Measurements from ENCODE around the gene ATP7B.

DNA sequence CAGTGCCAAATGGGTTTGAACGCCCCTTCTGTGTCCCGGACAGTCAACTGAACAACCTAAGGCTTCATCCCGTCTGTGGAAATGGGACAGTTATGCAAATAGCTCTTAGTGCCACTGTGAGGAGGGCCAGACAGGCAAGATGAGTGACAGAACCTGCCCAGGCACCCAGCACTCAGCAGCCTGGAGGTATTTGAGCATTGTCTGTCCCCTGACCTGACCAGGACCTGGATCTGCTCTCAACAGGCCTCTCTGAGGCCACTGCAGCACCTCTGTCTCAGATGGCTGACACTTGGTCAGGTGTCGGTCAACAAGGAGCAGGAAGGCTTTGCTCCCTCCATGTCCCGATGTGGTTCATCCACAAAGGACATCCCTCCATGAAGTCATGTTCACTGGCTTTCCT, 81.6 kb downstream of the ATP7B start:
- TF ChIP-seq, protein P1, sequence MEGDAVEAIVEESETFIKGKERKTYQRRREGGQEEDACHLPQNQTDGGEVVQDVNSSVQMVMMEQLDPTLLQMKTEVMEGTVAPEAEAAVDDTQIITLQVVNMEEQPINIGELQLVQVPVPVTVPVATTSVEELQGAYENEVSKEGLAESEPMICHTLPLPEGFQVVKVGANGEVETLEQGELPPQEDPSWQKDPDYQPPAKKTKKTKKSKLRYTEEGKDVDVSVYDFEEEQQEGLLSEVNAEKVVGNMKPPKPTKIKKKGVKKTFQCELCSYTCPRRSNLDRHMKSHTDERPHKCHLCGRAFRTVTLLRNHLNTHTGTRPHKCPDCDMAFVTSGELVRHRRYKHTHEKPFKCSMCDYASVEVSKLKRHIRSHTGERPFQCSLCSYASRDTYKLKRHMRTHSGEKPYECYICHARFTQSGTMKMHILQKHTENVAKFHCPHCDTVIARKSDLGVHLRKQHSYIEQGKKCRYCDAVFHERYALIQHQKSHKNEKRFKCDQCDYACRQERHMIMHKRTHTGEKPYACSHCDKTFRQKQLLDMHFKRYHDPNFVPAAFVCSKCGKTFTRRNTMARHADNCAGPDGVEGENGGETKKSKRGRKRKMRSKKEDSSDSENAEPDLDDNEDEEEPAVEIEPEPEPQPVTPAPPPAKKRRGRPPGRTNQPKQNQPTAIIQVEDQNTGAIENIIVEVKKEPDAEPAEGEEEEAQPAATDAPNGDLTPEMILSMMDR (conservative IDR thresholded peaks at IDR 0.05; ENCODE audit: low read depth, low read length) = no peak
- TF ChIP-seq EZH2 (IDR thresholded peaks at IDR 0.05; ENCODE audit: low read length, unreplicated experiment) = no peak

All from PC-3 (cell line).